Midbrain (tissue), 1 donor: ENCODE results near the gene FERMT3.
A peak's percentile ranks its signal among the peaks of the same experiment; 100 is the strongest.
"Not testable (repeated sequence)": the region's sequence is repeated elsewhere in the genome, so short reads cannot be mapped to it uniquely, and the experiment has no call there.

Experiments
- DNase-seq: peaks from one replicate; lab custom pipeline; 2025; lab: John Stamatoyannopoulos, UW

Gene FERMT3

DNA sequence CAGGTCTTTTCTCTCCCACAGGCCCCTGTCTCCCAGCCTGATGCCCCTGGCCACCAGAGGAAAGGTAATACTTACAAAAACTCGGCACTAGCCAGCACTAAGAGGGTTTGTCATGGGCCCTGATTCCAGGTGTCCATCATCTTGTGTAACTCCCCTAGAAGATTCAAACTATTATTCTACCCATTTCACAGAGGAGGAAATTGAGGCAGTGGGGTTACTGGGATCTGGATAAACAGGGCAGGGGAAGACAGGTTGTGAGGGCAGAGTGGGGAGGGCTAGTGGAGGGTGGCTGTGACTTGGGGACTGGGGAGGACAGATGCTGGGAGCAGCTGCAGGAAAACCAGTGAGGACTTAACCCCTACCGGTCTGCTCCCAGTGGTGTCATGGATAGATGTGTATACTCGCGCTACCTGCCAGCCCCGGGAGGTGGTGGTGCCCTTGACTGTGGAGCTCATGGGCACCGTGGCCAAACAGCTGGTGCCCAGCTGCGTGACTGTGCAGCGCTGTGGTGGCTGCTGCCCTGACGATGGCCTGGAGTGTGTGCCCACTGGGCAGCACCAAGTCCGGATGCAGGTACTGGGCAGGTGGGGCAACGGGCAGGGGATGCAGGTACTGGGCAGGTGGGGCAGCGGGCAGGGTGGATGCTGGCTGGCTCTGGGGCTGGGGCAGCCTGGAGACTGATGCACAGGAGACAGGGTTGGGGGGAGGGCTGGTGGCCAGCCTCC is 29.1 kb downstream of the FERMT3 start:
- no peak for DNase-seq

DNA sequence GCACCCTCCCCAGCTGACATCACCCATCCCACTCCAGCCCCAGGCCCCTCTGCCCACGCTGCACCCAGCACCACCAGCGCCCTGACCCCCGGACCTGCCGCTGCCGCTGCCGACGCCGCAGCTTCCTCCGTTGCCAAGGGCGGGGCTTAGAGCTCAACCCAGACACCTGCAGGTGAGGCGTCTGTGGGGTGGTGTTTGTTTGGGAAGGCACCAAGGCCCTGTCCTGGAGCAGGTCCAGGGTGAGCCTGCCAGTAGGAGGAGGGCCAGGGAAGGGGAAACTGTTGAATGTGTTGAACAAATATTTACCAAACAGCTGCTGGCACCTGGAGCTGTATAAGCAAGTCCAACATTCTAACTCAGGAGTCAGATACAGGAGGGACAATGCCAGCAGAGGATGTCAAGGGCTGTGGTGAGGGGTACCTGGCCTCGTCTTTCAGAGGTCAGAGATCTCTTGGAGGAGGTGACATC is 31.0 kb downstream of the FERMT3 start:
- DNase-seq, result no peak

- no peak for DNase-seq
These were observed 31.6 kb downstream of the FERMT3 start for GRCh38 chr11:64238076-64238475.

DNA sequence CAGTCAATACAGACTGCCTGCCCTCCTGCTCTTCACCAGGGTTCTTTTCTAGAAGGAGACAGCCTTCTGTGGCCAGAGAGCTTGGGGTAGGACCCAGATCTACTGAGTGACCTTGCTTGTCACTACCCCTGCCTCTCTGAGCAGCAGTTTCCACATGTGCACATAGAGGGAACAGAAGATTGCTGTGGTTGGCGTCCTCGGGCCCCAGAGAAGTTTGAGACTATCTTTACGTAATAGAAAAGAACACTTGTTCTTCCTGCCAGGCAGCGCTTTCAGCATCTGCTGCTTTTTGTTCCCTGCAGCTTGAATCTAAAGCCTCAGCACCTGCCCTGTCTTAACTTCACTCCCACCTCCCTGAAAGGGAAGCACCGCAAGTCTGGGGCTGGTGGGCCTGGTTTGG is 32.5 kb downstream of the FERMT3 start:
- no peak for DNase-seq

DNA sequence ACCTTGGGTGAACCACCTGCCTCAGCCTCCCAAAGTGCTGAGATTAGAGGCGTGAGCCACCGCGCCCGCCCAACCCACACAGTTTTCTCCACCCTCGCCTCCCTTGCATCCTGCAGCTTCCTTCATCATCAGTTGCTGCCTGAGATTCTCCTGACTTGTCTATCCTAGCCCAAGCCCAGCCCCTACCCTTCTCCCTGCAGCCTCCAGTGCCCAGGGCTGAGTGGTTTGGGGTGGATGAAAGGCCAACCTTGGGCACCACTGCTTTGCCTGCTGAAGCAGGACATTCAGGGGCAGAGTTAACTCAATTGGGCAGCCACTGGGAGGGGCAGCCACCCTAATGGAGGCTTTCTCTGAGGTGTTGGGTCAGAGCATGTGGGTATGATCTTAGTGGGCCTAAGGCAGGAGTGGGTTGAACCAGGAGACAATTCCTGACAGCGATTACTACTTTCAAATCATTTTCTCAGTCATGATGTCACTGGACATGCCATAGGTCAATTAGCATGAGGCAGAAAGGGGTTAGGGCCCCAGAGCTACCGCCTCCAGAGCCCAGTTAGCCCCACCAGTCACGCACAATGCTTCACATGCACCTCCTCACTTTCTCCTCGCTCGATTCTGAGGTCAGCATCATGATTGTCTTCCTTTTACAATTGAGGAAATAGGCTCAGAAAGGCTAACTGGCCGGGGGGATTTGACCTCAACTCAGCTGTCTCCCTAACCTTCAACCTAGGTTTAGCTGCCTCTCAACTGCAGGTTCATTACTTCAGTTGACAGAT is 33.3 kb downstream of the FERMT3 start:
- DNase-seq, result no peak

GRCh38 chr11:64240435-64241240 is 34.1 kb downstream of the FERMT3 start, which contains the start of gene FKBP2:
FKBP2 (plus strand) TSS chr11:64241095; CDS start chr11:64242388, 1,293 bp downstream.
- DNase-seq, result peak; percentile 96

- peak; percentile 99 for DNase-seq
These were observed 34.6 kb downstream of the FERMT3 start for GRCh38 chr11:64241241-64241490.

DNA sequence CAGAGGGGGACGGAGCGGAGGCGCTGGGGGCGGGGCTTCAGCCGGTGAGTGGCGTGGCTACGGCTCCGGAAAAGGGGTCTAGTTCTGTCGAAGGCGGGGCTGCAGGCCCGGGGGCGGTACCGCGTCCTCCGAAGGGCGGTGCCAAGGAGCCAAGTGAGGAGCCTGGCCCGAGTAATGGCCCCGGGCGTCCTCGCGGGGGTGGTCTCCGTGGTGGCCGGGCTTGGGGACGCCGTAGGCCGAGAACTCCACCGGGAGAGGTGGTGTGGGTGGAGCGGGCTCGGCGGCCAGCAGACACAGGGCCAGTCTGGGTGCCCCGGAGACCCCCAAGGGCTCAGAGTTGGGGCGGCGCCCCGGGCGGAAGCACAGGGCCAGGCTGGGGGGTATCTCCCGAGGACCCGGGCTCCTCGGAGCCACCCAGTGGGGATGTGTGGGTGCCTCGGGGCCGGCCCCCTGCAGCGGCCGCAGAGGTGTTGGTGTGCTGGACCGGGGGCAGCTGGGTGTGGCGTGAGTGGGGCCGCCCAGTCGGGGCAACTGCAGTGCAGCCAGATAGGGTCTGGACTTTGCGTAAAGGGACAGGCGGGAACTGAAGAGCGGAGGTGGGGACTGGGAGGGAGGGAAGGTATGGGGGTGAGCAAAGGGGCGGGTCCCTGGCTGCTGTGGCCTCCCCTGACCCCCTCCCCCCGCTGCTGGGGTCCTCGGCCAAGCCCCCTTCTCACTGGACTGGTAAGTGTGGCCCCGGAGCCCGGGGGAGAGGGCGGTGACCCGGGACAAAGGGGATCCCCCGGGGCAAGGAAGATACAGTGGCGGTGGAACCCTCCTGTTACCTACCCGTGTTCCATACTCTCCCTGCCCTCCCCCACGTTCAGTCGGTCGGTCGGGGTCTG is 35.2 kb downstream of the FERMT3 start:
- DNase-seq, result no peak

GRCh38 chr11:64243236-64243854 is 36.8 kb downstream of the FERMT3 start:
- DNase-seq, result no peak

DNA sequence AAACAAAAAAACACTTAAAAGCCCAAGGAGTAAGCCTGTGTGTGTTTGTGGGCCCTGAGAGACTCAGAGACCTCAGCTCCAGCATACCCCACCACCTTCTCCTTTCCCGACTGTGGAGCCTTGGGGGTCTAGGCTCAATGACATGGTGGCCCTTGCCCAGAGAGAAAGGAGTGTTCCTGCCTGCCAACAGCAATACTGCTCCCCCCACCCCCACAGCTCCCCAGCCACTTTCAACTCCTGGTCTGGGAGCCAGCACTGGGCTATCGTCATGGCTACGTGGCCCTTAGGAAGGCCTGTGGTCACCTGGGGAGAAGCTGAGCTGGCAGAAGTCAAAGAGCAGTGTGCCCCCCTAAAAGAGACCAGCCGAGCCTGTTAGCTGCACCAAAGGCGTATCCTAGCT is 37.6 kb downstream of the FERMT3 start:
- DNase-seq, result no peak

DNA sequence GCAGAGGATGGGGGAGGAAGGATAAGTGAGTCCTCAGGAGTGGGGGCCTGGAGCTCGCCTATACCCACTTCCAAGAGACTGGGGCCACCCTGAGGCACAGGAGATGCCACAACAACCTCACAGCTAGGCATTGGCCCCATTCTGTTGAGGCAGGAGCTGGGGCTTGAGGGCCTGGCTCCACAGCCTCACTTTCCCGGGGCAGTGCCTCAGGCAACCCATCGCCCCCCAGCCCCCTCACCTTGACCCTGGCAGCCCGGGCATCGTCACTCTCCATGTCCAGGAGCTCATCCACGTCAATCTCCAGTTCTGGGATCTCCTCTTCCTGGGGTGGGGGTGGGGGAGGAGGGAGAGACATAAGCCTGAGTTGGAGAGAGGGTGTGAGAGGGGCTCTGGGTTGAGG is 38.4 kb downstream of the FERMT3 start:
- DNase-seq, result no peak

DNA sequence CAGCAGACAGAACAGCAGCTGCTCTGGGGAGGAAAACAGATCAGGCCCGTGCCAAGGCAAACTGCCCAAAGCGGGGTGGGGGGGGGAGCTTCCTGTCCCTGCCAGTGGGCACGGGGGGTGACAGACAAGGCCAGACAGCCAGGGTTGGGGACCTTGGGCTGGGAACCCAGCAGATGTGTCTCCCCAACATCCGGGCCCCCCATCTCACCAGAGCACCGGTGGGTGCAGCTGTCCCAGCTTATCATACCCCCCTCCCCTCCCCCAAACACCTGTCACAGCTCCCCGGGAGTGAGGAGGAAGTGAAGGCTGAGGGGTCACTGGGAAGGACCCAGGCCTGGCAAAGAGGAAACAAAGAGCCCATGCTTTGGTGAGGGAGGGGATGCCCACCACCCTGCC is 38.9 kb downstream of the FERMT3 start:
- no peak for DNase-seq

- DNase-seq, result no peak
These were observed 39.5 kb downstream of the FERMT3 start for GRCh38 chr11:64245797-64246620.

DNA sequence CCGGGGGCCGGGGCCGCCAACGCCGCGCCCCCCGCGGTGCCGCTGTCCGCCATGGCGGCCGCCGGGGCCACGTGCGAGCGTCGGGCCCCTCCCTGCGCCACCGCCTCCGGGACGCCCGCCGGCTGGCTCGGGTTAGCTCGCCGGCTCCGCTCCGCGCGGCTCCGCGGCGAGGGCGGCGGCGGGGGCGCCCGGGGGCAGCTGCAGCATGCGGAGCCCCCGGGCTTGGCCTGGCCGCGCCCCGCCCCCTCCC is 40.0 kb downstream of the FERMT3 start:
- not testable (repeated sequence) for DNase-seq

DNA sequence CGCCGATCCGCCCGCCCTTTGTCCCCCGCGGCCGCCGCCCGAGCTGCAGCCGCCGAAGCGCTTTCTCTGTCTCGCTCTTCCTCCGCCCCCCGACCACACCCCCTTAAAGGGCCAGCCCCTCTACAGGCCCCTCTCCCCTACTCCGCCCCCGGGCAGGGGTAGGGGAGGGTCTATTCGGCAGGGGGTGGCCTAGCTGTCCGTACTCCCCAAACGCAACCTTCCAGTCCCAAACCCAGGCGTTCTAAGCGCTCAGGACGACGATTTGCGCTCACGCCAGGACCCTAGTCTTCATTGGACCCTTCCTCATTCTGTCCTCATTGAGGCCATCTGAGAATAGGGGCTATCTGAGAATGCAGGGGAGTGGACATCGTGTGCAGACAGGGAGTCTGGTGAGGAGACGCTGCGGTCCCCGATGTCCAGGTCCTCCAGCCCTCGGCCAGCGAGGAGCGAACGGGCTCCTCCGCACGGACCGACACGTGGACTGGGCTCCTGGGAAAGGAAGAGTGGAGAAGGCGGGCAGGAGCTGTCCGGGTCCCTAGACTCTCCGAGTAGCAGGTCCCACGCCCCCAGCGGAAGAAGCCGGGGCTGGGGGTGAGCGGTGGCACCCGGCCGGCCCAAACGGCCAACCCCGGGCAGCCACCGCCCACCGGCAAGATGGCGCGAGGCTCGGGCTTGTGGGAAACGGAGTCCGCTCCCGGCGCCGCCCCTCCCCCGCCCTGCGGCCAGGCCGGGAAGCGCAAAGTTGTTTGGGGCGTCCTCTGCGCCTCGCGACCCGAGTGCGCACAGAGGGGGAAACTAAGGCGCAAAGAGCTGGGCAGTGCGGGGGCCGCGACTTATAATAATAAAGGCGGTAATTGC is 40.6 kb downstream of the FERMT3 start, which contains the start of gene PPP1R14B:
Gene PPP1R14B, minus strand, starts transcription at position 73 of the 858 bp plus-strand sequence. CDS start 270 bp downstream, outside the sequence.
- DNase-seq, result peak; percentile 77

DNA sequence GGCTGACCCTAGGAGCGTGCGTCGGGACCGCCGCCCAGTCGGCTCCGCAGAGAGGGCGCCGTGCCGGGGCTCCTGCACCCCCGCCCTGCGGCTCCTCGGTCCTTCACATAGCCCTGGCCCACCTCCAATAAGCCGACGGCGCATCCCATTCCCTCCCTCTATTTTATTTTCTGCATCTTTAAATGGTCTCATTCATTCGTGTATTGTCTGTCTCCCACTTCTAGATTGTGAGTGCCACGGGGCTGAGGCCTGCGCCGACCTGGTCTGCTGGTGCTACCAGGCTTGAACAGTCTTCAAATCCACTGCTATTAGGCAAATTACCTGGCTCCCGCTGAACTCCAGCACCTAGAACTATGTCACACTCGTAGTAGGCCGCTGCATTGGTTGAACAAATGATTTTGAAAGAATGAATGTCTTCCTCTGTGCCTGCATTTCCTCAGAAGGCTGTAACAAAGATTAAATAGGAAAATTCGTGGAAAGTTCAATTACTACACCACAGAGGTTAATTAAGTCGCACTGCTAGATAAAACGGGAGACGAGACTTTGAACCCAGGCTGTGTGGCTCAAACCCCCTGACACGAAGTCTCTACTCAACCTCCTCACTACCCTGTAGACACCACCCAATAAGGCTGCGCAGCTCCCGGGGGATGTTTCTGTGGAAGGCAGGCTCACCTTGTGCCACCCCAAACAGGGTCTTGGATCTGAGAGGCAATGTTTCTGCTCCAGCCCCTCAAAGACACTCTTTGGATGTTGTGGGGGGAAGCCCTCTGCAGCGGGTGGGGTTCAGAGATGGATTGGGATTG is 41.4 kb downstream of the FERMT3 start:
- DNase-seq, result no peak

DNA sequence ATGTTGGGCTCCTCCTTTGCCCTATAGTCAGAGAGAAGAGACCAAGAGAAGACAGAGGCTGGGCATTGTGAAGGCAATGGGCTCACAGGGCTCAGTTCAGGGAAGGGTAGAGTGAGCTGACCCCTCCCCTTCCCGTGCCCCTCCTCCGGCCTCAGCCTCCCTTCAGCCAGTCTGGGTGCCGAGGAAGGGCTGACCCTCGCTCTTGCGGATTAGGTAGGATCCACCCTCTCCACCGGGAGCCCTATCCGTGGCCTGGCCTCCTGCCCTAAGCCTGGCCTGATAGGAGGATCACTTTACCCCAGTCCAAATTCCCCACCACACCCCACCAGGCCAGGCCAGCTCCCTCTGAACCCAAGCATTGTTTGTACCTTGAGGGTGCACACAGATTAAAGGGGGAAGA is 42.1 kb downstream of the FERMT3 start:
- no peak for DNase-seq

- DNase-seq, result no peak
These were observed 42.5 kb downstream of the FERMT3 start for GRCh38 chr11:64249038-64249437.
